ENCODE data around the gene SEPTIN5. TPM values are rescaled to one million over a fixed set of nuclear protein-coding genes. Genes with fewer than 3 reads are reported as not detected.
A peak's percentile ranks its signal among the peaks of the same experiment; 100 is the strongest.

SEPTIN5 gene
- total and polyA plus RNA-seq, 7 donors = 3.7 to 10.9 (median 7.0) TPM

GRCh38 chr22:19687561-19688300 lies 26.6 kb upstream of the SEPTIN5 start:
- Histone ChIP-seq H3K9me3 (no peaks in the 10 kb centered on the region), H3K4me1 (no peaks in the 10 kb centered on the region), H3K4me3 (no peak overlapping the region), H3K27ac (no peak overlapping the region), H3K36me3 (ENCODE audit: insufficient read depth in 1 of 2, low read depth in 1 of 2) (no peaks in the 10 kb centered on the region), H3K27me3 (ENCODE audit: insufficient read depth in 3 of 3, low read length in 2 of 3) (peaks cover 0 to 11% (median 0%) of the 10 kb centered on the region in 3 donors)
- TF ChIP-seq CTCF (IDR thresholded peaks at IDR 0.05) = no peak
- ATAC-seq (peak in 3 of 4 donors; percentile 21 to 56 (median 54)), DNase-seq (peak; percentile 59 to 78)
- intact Hi-C loops (cut with DNase I) = no loop called here
- WGBS, 3 donors = 37 to 49% (median 40%) methylated on average over 22 of the region's 22 CpGs

- intact Hi-C loops (cut with DNase I) = no loop called here
- no peak for DNase-seq
- Histone ChIP-seq H3K27me3 (ENCODE audit: insufficient read depth in 3 of 3, low read length in 2 of 3) (peaks cover 0 to 7% (median 0%) of the 10 kb centered on the region in 3 donors), H3K4me3 (no peak overlapping the region), H3K27ac (no peak overlapping the region), H3K4me1 (no peaks in the 10 kb centered on the region), H3K9me3 (no peaks in the 10 kb centered on the region), H3K36me3 (ENCODE audit: insufficient read depth in 1 of 2, low read depth in 1 of 2) (no peaks in the 10 kb centered on the region)
- 51 to 68% (median 58%) methylated on average over 20 to 21 of the region's 21 CpGs for WGBS, 3 donors
- ATAC-seq = peak in 2 of 4 donors; percentile 29 to 32
- no peak for TF ChIP-seq CTCF (IDR thresholded peaks at IDR 0.05)
These were observed 25.7 kb upstream of the SEPTIN5 start for GRCh38 chr22:19688301-19689290.

- intact Hi-C loops (cut with DNase I) = no loop called here
- ATAC-seq = peak in 1 of 4 donors; percentile 11
These were observed 24.9 kb upstream of the SEPTIN5 start for GRCh38 chr22:19689408-19689807.

More at GRCh38 chr22:19689408-19689807, 24.9 kb upstream of the SEPTIN5 start:
- Histone ChIP-seq H3K27me3 (ENCODE audit: insufficient read depth in 3 of 3, low read length in 2 of 3) (peaks cover 0 to 5% (median 0%) of the 10 kb centered on the region in 3 donors), H3K36me3 (ENCODE audit: insufficient read depth in 1 of 2, low read depth in 1 of 2) (no peaks in the 10 kb centered on the region), H3K4me1 (no peaks in the 10 kb centered on the region), H3K27ac (no peak overlapping the region), H3K4me3 (no peak overlapping the region), H3K9me3 (no peaks in the 10 kb centered on the region)
- 82 to 87% (median 85%) methylated on average over 15 of the region's 15 CpGs for WGBS, 3 donors
- no peak for DNase-seq
- no peak for TF ChIP-seq CTCF (IDR thresholded peaks at IDR 0.05)
